ENCODE measurements around the gene CENPM.

The CENPM gene

GRCh38 chr22:41908411-41909309, 38.3 kb downstream of the CENPM start:
- TF ChIP-seq CTCF (IDR thresholded peaks at IDR 0.05; ENCODE audit: insufficient read depth, missing control alignments), result no peak
- DNase-seq (ENCODE audit: insufficient read length, low spot score) (no peak), FAIRE-seq (no peak)

GRCh38 chr22:41907436-41908401, 39.2 kb downstream of the CENPM start:
- FAIRE-seq (no peak), DNase-seq (ENCODE audit: insufficient read length, low spot score) (no peak)
- TF ChIP-seq CTCF (IDR thresholded peaks at IDR 0.05; ENCODE audit: insufficient read depth, missing control alignments), result no peak

DNA sequence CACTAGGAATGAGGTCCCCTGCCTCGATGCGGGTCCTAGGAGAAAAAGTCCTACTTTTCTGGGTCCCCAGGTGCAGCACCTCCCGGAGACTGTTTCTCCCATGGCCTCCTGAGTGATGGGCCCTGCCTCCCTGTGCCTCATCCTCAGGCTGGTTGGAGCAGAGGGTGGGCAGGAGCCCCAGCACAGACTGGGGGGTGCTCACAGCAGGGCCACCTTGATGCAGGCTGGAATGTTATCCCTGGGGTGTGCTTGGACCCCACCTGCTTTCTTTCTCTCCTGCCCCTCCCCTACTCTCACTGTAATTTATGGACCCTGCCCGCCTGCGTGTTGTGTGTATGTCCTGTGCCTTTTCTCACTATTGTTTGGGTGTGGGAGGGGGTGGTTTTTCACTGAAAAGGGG, 40.1 kb downstream of the CENPM start:
- no peak for DNase-seq (ENCODE audit: insufficient read length, low spot score)
- TF ChIP-seq CTCF (IDR thresholded peaks at IDR 0.05; ENCODE audit: insufficient read depth, missing control alignments), result no peak
- no peak for FAIRE-seq

DNA sequence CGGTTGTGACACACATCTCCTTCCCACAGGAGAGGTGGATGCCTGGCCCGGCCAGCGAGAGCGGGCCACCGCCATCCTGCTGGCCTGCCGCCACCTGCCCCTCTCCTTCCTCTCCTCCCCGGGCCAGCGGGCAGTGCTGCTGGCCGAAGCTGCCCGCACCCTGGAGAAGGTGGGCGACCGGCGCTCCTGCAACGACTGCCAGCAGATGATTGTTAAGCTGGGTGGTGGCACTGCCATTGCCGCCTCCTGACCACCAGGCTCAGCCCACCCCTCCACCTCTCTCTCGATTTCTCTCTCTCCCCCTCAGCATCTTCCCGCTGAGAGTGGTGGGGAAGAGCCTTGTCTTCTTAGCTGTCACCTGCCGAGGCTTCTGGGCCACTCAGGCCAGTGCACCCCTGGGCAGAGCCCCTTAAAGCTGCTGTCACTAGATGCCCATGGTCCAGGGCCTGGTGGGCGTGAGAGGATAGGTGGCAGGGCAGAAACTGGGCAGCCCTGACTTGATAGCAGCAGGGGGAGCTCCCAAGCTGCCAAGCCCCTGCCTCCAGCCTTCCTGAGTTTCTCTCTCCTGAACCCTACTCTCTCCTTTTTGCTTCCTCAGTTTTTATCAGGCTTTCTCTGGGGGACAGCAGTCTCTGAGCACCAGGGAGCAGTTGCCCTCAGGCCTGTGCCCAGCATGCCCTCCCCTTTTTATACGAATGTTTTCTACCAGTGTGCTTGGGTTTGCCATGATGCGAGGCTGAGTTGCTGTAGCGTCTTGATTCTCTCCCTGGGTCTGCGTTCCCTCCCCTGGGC, 41.3 kb downstream of the CENPM start:
- FAIRE-seq, result no peak
- DNase-seq (ENCODE audit: insufficient read length, low spot score), result no peak
- no peak for TF ChIP-seq CTCF (IDR thresholded peaks at IDR 0.05; ENCODE audit: insufficient read depth, missing control alignments)

DNA sequence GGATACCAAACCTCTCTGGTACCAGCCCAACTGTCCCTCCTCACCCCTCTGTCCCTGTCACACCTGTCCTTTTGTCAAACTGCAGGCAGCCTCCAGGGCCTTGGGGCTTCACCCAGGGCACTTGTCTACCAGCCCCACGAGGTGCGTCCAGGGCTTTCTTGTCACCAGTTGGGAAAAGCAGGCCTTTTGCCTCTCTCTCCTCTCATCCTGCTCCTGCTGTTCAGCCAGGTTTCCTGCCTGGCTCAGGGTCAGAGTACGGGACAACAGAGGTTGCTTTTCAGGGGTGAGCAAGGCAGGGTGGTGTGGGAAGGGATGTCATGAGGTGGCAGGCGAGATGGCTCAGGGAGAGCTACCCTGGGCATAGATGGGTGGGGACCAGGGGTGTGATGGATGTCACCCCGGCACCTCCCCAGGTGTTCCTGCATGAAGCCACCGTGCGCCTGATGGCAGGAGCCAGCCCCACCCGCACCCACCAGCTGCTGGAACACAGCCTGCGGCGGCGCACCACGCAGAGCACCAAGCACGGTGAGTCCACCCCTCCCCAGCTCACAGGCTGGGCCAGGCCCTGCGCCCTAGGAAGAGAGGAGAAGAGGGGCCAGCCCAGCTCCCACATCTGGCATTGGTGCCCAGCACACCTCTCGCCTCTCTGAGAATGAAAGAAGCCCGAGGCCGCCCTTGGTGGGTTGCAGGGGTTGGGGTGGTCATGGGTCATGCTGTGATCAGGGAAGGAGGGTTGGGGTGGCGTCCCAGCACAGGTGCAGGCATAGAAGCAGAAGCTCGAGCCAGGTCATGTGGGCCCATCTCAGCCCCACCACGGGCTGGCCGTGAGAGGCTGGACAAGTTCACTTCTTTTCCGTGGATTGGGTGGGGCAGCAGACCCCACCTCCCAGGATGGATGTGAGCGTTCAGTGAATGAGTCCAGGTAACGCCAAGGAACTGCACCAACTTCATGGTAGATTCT, 42.2 kb downstream of the CENPM start:
- no peak for DNase-seq (ENCODE audit: insufficient read length, low spot score)
- no peak for FAIRE-seq
- no peak for TF ChIP-seq CTCF (IDR thresholded peaks at IDR 0.05; ENCODE audit: insufficient read depth, missing control alignments)

DNA sequence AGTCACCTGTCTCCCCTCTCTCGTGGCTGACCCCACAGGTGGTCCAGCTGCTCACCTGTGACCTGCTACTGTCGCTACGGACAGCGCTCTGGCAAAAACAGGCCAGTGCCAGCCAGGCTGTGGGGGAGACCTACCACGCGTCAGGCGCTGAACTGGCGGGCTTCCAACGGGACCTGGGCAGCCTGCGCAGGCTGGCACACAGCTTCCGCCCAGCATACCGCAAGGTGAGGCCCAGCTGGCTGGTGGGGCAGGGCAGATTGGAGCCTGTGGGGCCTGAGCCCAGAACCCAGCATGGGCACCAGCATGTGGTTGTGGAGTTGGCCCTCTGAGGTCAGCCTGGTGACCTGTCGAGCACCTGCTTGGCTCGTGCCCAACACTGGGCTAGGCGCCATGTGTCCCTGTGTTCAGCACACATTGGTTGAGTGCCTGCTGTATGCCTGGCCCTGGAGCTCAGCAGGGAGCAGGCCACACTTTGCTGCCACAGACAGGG, 44.0 kb downstream of the CENPM start:
- no peak for TF ChIP-seq CTCF (IDR thresholded peaks at IDR 0.05; ENCODE audit: insufficient read depth, missing control alignments)
- no peak for DNase-seq (ENCODE audit: insufficient read length, low spot score)
- no peak for FAIRE-seq

All from D721Med (cell line).